Measurements from ENCODE around the gene RAPGEF2. TPM values are rescaled to one million over a fixed set of nuclear protein-coding genes. Genes with fewer than 3 reads are reported as not detected.
"Not testable (repeated sequence)": the region's sequence is repeated elsewhere in the genome, so short reads cannot be mapped to it uniquely, and the experiment has no call there.

Gene RAPGEF2, protein sequence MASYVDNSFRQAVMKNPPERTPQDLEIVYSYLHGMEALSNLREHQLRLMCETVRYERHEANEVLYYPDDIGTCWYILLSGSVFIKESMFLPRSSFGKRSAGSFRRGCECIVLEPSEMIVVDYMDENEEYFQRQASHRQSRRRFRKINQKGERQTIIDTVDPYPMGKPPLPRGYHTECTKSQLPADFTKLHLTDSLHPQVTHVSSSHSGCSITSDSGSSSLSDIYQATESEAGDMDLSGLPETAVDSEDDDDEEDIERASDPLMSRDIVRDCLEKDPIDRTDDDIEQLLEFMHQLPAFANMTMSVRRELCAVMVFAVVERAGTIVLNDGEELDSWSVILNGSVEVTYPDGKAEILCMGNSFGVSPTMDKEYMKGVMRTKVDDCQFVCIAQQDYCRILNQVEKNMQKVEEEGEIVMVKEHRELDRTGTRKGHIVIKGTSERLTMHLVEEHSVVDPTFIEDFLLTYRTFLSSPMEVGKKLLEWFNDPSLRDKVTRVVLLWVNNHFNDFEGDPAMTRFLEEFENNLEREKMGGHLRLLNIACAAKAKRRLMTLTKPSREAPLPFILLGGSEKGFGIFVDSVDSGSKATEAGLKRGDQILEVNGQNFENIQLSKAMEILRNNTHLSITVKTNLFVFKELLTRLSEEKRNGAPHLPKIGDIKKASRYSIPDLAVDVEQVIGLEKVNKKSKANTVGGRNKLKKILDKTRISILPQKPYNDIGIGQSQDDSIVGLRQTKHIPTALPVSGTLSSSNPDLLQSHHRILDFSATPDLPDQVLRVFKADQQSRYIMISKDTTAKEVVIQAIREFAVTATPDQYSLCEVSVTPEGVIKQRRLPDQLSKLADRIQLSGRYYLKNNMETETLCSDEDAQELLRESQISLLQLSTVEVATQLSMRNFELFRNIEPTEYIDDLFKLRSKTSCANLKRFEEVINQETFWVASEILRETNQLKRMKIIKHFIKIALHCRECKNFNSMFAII (N-terminal part only)
- 31.0 TPM for total RNA-seq
- 10 to 100 TPM; 16.9 to 33.6 (median 22.0) TPM for polyA plus RNA-seq (ENCODE audit: insufficient read depth in 1 of 8, insufficient read length in 8 of 8, low replicate concordance in 1 of 8)
- long read RNA-seq, donor 1 = 0 reads
- long read RNA-seq, donor 2 = 0 reads
- long read RNA-seq, donor 3 = 0 reads
- long read RNA-seq, donor 4 = 0 reads
- long read RNA-seq, donor 5, partial matches to known transcripts = 5 of 5 reads
- long read RNA-seq, donor 5, other reads (novel, unspliced or antisense) = 0 of 5 reads
- long read RNA-seq, donor 6 = 0 reads
- long read RNA-seq, donor 7 = 0 reads
- long read RNA-seq, donor 8 = 0 reads
- long read RNA-seq, donor 9 = 0 reads
- long read RNA-seq, donor 10, partial matches to known transcripts = 0 of 1 reads
- long read RNA-seq, donor 10, other reads (novel, unspliced or antisense) = 0 of 1 reads
- long read RNA-seq, donor 11 = 0 reads

DNA sequence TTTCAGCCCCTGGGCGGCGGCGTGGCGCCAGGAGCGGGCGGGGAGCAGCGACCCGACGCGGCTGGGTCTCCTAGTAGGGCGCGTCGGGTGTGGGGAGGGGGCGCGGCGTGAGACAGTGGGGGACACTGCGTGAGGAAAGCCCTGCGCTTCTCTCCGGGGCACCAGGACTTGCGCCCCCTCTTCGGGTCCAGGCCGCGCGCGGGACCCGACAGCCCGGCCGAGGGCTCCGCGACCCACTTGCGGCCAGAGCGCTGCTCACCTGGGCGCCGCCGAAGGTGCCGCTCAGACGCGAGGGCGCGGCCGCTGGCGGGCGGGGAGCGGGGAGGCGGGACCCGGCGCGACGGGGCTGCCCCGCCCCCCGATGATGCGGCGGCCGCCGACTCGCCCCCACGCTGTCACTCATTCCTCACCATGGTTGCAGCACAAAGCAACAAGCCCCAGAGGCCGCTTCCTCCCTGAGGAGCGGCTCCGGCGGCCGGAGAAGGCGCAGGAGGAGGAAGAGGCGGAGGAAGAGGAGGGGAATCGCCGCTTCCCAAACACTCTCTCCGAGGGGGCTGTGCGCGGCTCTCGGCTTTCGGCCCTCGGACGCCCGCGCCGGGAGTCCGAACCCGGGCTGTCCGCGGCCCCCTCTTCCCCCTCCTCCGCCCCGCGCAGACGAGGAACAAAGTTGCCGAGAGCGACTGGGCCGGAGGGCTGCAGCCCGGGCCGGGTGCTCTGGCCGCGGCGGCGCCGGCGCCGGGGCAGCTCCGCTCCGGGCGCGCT is at the start of gene RAPGEF2:
TSS of gene RAPGEF2 (plus strand) at position 458 of the 762 bp plus-strand sequence. CDS start 1,084 bp downstream, outside the sequence.
- no peaks in the 10 kb centered on the region for H3K9me3 ChIP-seq (replicated peaks; ENCODE audit: control insufficient read depth, low read depth, low read length)
- peak within 1 kb of the TSS; percentile 95 for H3K27ac ChIP-seq (ENCODE audit: low read length)
- H3K27me3 ChIP-seq (ENCODE audit: control insufficient read depth, insufficient read depth, low read length) = peaks cover 7% of the 10 kb centered on the region
- peaks cover 15% of the 10 kb centered on the region for H3K4me1 ChIP-seq (ENCODE audit: control insufficient read depth, insufficient read depth, low read length)
- WGBS (ENCODE audit: insufficient coverage) = under 1% methylated on average over 75 of the region's 100 CpGs
- H3K4me3 ChIP-seq (ENCODE audit: low read length) = peak within 1 kb of the TSS; percentile 96
- H3K36me3 ChIP-seq (ENCODE audit: control insufficient read depth, insufficient read depth, low read length) = no peaks in the 10 kb centered on the region
- peak; percentile 98 for DNase-seq

DNA sequence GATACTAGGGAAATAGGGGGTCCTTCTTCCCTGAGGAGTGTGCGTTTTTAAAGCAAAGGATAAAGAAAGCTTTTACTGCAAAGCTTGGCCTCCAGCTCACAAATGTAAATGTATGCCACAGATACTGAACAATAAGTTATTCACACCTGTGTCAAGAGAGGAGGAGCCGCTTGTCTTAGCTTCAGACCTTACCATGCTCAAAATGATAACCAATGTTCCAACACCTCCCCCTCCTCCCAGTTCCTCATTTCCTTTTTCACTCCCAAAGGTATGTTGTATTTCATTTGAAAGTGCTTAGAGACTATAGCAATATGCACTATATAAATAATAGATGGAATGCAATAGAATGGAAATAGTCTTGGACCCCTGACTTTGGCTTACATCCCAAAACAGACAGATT is 47.0 kb upstream of the RAPGEF2 start:
- WGBS (ENCODE audit: insufficient coverage) = no CpG with 5 or more reads among the region's 2 CpGs
- no peaks in the 10 kb centered on the region for H3K27me3 ChIP-seq (ENCODE audit: control insufficient read depth, insufficient read depth, low read length)
- no peaks in the 10 kb centered on the region for H3K9me3 ChIP-seq (replicated peaks; ENCODE audit: control insufficient read depth, low read depth, low read length)
- no peak overlapping the region for H3K27ac ChIP-seq (ENCODE audit: low read length)
- H3K36me3 ChIP-seq (ENCODE audit: control insufficient read depth, insufficient read depth, low read length) = no peaks in the 10 kb centered on the region
- H3K4me1 ChIP-seq (ENCODE audit: control insufficient read depth, insufficient read depth, low read length) = no peaks in the 10 kb centered on the region
- no peak overlapping the region for H3K4me3 ChIP-seq (ENCODE audit: low read length)
- no peak for DNase-seq

DNA sequence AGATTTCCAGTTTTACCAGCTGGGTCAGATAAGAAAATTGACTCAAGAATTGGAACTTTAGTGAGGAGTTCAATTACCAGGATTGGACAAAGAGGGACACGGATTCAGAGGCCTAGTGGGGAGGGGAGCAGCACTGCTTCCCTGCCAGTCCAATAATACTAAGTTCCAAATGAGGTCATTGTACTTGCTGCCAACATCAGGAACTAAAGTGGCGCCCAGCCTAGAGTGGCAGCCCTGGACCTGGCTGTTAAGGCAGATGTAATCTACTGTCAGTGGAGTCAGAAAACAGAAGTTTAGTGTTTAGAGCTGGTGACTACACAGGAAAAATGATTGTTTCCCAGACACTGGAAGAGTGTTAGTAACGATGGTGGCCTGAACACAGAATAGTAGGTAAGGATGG is 42.7 kb upstream of the RAPGEF2 start:
- no peak overlapping the region for H3K27ac ChIP-seq (ENCODE audit: low read length)
- H3K27me3 ChIP-seq (ENCODE audit: control insufficient read depth, insufficient read depth, low read length) = no peaks in the 10 kb centered on the region
- no peaks in the 10 kb centered on the region for H3K4me1 ChIP-seq (ENCODE audit: control insufficient read depth, insufficient read depth, low read length)
- H3K9me3 ChIP-seq (replicated peaks; ENCODE audit: control insufficient read depth, low read depth, low read length) = no peaks in the 10 kb centered on the region
- no peaks in the 10 kb centered on the region for H3K36me3 ChIP-seq (ENCODE audit: control insufficient read depth, insufficient read depth, low read length)
- H3K4me3 ChIP-seq (ENCODE audit: low read length) = no peak overlapping the region
- WGBS (ENCODE audit: insufficient coverage) = 73% methylated on average over 3 of the region's 3 CpGs
- peak; percentile 20 for DNase-seq

DNA sequence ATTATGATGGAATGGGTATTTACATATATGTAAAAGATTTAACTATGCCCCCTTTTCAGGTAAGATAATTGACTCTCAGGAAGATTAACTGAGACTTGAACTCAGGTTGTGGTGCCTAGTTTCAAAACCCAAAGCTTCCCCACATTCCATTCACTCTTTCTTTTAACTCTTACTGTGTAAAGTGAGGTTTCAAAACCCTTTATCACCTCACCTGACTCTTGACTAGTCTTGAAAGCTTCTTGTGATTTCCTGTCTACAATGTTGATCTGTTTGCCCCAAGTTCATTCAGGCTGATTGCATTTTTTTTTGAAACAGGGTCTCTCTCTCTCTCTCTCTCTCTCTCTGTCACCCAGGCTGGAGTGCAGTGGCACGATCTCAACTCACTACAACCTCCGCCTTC is 40.5 kb upstream of the RAPGEF2 start:
- H3K27me3 ChIP-seq (ENCODE audit: control insufficient read depth, insufficient read depth, low read length) = no peaks in the 10 kb centered on the region
- H3K9me3 ChIP-seq (replicated peaks; ENCODE audit: control insufficient read depth, low read depth, low read length) = no peaks in the 10 kb centered on the region
- H3K36me3 ChIP-seq (ENCODE audit: control insufficient read depth, insufficient read depth, low read length) = no peaks in the 10 kb centered on the region
- H3K27ac ChIP-seq (ENCODE audit: low read length) = no peak overlapping the region
- no peak for DNase-seq
- no CpG with 5 or more reads among the region's 2 CpGs for WGBS (ENCODE audit: insufficient coverage)
- no peak overlapping the region for H3K4me3 ChIP-seq (ENCODE audit: low read length)
- no peaks in the 10 kb centered on the region for H3K4me1 ChIP-seq (ENCODE audit: control insufficient read depth, insufficient read depth, low read length)

DNA sequence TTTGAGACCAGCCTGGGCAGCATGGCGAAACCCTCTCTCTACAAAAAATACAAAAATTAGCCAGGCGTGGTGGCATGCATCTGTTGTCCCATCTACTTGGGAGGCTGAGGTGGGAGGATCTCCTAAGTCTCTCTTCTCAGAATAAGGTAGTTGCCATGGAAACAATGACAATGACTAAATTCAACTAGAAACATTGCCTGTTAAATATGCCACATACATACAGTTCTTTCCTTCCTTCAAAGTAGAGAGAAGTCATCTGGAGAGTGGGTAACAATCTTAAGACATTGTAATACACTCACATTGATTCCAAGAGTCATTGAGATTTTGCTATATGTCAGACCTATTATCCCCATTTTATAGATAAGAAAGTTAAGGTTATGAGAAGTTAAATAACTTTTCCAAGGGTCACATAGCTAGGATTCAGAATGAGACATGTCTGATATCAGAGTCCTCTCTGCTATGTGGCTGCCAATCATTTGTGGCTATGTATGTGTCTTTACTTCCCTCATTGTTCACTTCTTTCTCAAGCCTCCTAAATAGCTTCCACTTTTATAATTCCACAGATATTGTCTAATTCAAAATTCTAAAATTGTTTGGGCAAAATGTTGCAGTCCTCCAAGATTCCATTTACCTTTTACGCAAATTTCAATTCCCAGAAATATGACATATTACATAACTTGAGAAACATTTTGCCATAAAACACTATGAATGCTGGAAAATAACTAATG is 37.2 kb upstream of the RAPGEF2 start:
- H3K4me3 ChIP-seq (ENCODE audit: low read length) = no peak overlapping the region
- H3K9me3 ChIP-seq (replicated peaks; ENCODE audit: control insufficient read depth, low read depth, low read length) = no peaks in the 10 kb centered on the region
- WGBS (ENCODE audit: insufficient coverage) = no CpG with 5 or more reads among the region's 3 CpGs
- no peak for DNase-seq
- H3K27me3 ChIP-seq (ENCODE audit: control insufficient read depth, insufficient read depth, low read length) = no peaks in the 10 kb centered on the region
- no peaks in the 10 kb centered on the region for H3K36me3 ChIP-seq (ENCODE audit: control insufficient read depth, insufficient read depth, low read length)
- H3K27ac ChIP-seq (ENCODE audit: low read length) = no peak overlapping the region
- no peaks in the 10 kb centered on the region for H3K4me1 ChIP-seq (ENCODE audit: control insufficient read depth, insufficient read depth, low read length)

DNA sequence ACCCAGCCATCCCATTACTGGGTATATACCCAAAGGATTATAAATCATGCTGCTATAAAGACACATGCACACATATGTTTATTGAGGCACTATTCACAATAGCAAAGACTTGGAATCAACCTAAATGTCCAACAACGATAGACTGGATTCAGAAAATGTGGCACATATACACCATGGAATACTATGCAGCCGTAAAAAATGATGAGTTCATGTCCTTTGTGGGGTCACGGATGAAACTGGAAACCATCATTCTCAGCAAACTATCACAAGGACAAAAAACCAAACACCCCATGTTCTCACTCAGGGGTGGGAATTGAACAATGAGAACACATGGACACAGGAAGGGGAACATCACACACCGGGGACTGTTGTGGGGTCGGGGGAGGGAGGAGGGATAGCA is 34.7 kb upstream of the RAPGEF2 start:
- not testable (repeated sequence) for H3K4me1 ChIP-seq (ENCODE audit: control insufficient read depth, insufficient read depth, low read length); H3K36me3 ChIP-seq (ENCODE audit: control insufficient read depth, insufficient read depth, low read length); H3K27ac ChIP-seq (ENCODE audit: low read length); H3K9me3 ChIP-seq (replicated peaks; ENCODE audit: control insufficient read depth, low read depth, low read length); H3K27me3 ChIP-seq (ENCODE audit: control insufficient read depth, insufficient read depth, low read length); DNase-seq; H3K4me3 ChIP-seq (ENCODE audit: low read length)
- no CpG with 5 or more reads among the region's 5 CpGs for WGBS (ENCODE audit: insufficient coverage)

DNA sequence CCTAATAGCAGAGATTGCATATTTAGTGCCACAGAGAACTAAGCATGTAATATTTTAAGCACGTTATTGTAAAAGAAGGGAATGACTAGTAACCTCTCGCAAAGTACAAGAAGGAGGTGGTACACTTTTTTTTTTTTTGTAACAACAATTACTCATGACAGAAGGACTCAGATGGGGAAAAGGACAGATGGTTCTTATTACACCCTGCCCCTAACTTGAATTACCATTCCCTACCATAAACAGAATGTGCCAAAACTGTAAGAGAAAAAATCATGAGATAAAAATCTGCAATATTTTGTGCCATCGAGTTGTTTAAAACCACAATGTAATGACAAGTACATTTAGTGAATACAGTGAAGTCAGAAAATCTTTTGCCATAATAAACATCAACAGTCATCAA is 33.0 kb upstream of the RAPGEF2 start:
- Histone ChIP-seq H3K4me1 (ENCODE audit: control insufficient read depth, insufficient read depth, low read length) (no peaks in the 10 kb centered on the region), H3K27me3 (ENCODE audit: control insufficient read depth, insufficient read depth, low read length) (no peaks in the 10 kb centered on the region), H3K27ac (ENCODE audit: low read length) (no peak overlapping the region), H3K9me3 (replicated peaks; ENCODE audit: control insufficient read depth, low read depth, low read length) (no peaks in the 10 kb centered on the region), H3K4me3 (ENCODE audit: low read length) (no peak overlapping the region), H3K36me3 (ENCODE audit: control insufficient read depth, insufficient read depth, low read length) (no peaks in the 10 kb centered on the region)
- no peak for DNase-seq
- no CpG with 5 or more reads among the region's 3 CpGs for whole genome bisulfite sequencing (ENCODE audit: insufficient coverage)

DNA sequence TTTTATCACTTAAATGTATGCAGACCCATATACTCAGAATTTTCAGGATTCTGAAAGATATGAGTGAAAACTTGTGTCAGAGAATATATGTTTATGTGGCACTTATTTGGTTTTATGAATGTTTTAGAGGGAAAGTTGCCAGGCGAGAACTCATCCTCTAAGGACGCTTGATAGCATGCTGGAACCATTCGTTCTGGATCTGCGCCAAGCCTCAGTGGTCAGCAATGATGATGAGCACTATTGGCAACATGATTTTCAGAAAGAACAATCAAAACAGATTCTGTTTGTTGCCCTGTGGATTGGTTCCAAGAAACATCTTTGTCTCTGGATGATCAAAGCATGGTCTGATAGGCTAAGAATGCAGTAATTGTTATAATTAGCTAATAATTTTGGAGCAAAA is 32.1 kb upstream of the RAPGEF2 start:
- no peaks in the 10 kb centered on the region for H3K9me3 ChIP-seq (replicated peaks; ENCODE audit: control insufficient read depth, low read depth, low read length)
- H3K27me3 ChIP-seq (ENCODE audit: control insufficient read depth, insufficient read depth, low read length) = no peaks in the 10 kb centered on the region
- no peak overlapping the region for H3K4me3 ChIP-seq (ENCODE audit: low read length)
- WGBS (ENCODE audit: insufficient coverage) = 71% methylated on average over 4 of the region's 4 CpGs
- no peak for DNase-seq
- H3K27ac ChIP-seq (ENCODE audit: low read length) = no peak overlapping the region
- H3K4me1 ChIP-seq (ENCODE audit: control insufficient read depth, insufficient read depth, low read length) = no peaks in the 10 kb centered on the region
- no peaks in the 10 kb centered on the region for H3K36me3 ChIP-seq (ENCODE audit: control insufficient read depth, insufficient read depth, low read length)
